CD4-positive, alpha-beta T cell (primary cell): Measurements from ENCODE around the gene PNKP. TPM values are rescaled to one million over a fixed set of nuclear protein-coding genes. Genes with fewer than 3 reads are reported as not detected.

Source experiments
- ATAC-seq: fragments of 200-7000 bp; cut with Tn5 transposase; one replicate; pipeline ENCODE4 v1.10.0; 2022; ENCODE audit warnings: mild to moderate bottlenecking; ENCODE audit not compliant: poor library complexity
- CTCF ChIA-PET: fragments of 350-600 bp; sonication (Branson Sonifier 250); formaldehyde crosslinking; loops from one replicate; lab custom pipeline; 2021; ENCODE audit warnings: antibody characterized with exemption, inconsistent platforms; lab: Charles Lee
- POLR2A ChIA-PET: fragments of 350-600 bp; sonication (Branson Sonifier 250); formaldehyde crosslinking; loops from one replicate; lab custom pipeline; 2021; ENCODE audit warnings: antibody characterized with exemption, inconsistent platforms; lab: Charles Lee
- DNase-seq, 14 experiments: peaks; one replicate each; pipeline ENCODE4 v3.0.0-alpha.2; 2013 to 2020; ENCODE audit warnings: mixed read lengths in 2 of 14
- H3K27ac ChIP-seq, 2 donors: one replicate each; pipeline versions ENCODE4 v1.5.1 to v1.7.0; 2013; ENCODE audit warnings: low read length in 2 of 2, low read depth in 1 of 2, mild to moderate bottlenecking in 1 of 2
- H3K27me3 ChIP-seq, 2 experiments: 1 replicate in 1 of 2; 2 replicates in 1 of 2; pipeline versions ENCODE4 v1.6.1 to v1.7.0; 2013; ENCODE audit warnings: low read length in 2 of 2, control low read depth in 1 of 2, mild to moderate bottlenecking in 1 of 2, moderate library complexity in 1 of 2; ENCODE audit not compliant: insufficient read depth in 2 of 2, control insufficient read depth in 1 of 2
- H3K36me3 ChIP-seq: one replicate; pipeline ENCODE4 v1.6.1; 2013; ENCODE audit warnings: low read length, control low read depth; ENCODE audit not compliant: insufficient read depth
- H3K4me1 ChIP-seq: one replicate; pipeline ENCODE4 v1.6.1; 2013; ENCODE audit warnings: low read length, control low read depth; ENCODE audit not compliant: insufficient read depth
- H3K4me3 ChIP-seq: one replicate; pipeline ENCODE4 v1.5.1; 2013; ENCODE audit warnings: mild to moderate bottlenecking, low read length, moderate library complexity
- H3K9me3 ChIP-seq, 2 experiments: 1 replicate in 1 of 2; 2 replicates in 1 of 2; pipeline versions ENCODE4 v1.6.1 to v1.7.0; 2013; ENCODE audit warnings: low read length in 2 of 2, mild to moderate bottlenecking in 2 of 2, control low read depth in 1 of 2, moderate library complexity in 1 of 2; ENCODE audit not compliant: control insufficient read depth in 1 of 2, insufficient read depth in 1 of 2
- H3K27ac Mint-ChIP-seq: one replicate; pipeline ENCODE4 v1.8.0; 2020; ENCODE audit warnings: mixed read lengths
- H3K27me3 Mint-ChIP-seq: one replicate; pipeline ENCODE4 v1.8.0; 2021; ENCODE audit warnings: mixed read lengths
- H3K36me3 Mint-ChIP-seq: one replicate; pipeline ENCODE4 v1.8.0; 2021; ENCODE audit warnings: low read depth, mixed read lengths
- H3K4me1 Mint-ChIP-seq: one replicate; pipeline ENCODE4 v1.8.0; 2021; ENCODE audit warnings: low read depth, mixed read lengths
- H3K4me3 Mint-ChIP-seq: one replicate; pipeline ENCODE4 v1.8.0; 2020; ENCODE audit warnings: mild to moderate bottlenecking, mixed read lengths
- H3K9me3 Mint-ChIP-seq: one replicate; pipeline ENCODE4 v1.8.0; 2020; ENCODE audit warnings: mixed read lengths
- intact Hi-C, 2 experiments: fragments of 100-400 bp; cut with DNase I in 1 of 2; cut with micrococcal nuclease in 1 of 2; formaldehyde crosslinking; loops; one replicate each; pipeline versions ENCODE4 v1.15.1 to v1.9.0; 2023 to 2025; cut with DNase I, micrococcal nuclease
- total RNA-seq, 174 experiments: library from RNA in 2 of 174; stranded (reverse) in 2 of 174; gene quantifications; one replicate each; pipeline ENCODE4 v1.2.3 and lab custom pipeline; 2021 to 2026
- TF ChIP-seq, protein P1 (sequence below): fragments of 200-600 bp; IDR thresholded peaks from one replicate; pipeline ENCODE4 v1.8.0; 2022; ENCODE audit warnings: antibody characterized with exemption, mild to moderate bottlenecking

Gene PNKP
- total RNA-seq, 2 experiments from 2014 or later = 96.1 to 98.1 TPM

DNA sequence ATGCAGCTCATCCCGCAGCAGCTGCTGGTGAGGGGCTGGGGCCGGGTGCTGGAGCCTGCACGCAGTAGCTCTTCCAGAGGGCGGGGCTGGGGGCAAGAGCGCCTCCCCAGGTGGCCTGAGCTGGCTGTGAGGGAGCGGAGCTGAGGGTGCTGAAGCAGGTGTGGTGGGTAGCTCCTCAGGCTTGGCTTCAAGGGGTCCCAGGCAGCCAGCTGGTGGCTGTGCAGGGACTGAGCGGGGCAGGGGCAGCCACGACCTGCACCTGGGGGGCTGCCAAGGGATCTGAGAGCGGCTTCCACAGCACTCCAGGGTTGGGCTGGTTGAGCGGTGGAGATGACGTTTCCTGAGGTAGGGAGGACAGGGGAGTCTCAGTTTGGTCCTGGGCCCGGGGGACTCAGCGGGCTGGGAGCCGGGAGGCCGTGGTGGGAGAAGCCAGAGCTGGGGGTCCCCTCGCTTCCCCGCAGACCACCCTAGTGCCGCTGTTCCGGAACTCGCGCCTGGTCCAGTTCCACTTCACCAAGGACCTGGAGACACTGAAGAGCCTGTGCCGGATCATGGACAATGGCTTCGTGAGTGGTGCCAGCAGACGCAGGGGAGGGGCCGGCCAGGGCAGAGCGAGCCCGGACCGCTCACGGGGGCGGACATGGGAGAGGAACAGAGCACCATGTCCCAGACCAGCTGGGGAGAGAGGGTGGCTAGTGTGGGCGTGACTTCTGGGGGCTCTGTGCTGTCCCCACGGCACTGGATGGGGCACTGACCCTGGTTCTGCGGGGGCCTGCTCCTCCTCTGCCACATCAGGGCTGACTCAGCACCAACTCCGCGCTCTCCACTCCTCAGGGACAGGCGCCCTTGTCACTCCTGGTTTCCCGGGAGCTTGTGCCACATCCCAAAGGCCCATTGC is 9.0 kb downstream of the PNKP start:
- no peak overlapping the region for H3K4me3 ChIP-seq
- TF ChIP-seq, protein P1, sequence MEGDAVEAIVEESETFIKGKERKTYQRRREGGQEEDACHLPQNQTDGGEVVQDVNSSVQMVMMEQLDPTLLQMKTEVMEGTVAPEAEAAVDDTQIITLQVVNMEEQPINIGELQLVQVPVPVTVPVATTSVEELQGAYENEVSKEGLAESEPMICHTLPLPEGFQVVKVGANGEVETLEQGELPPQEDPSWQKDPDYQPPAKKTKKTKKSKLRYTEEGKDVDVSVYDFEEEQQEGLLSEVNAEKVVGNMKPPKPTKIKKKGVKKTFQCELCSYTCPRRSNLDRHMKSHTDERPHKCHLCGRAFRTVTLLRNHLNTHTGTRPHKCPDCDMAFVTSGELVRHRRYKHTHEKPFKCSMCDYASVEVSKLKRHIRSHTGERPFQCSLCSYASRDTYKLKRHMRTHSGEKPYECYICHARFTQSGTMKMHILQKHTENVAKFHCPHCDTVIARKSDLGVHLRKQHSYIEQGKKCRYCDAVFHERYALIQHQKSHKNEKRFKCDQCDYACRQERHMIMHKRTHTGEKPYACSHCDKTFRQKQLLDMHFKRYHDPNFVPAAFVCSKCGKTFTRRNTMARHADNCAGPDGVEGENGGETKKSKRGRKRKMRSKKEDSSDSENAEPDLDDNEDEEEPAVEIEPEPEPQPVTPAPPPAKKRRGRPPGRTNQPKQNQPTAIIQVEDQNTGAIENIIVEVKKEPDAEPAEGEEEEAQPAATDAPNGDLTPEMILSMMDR = no peak
- DNase-seq = peak in 1 of 14 experiments; percentile 18
- peaks cover 0 to 3% of the 10 kb centered on the region in 2 experiments for H3K9me3 ChIP-seq
- H3K4me1 ChIP-seq = peaks cover 13% of the 10 kb centered on the region
- peaks cover 63% of the 10 kb centered on the region for H3K36me3 ChIP-seq
- ChIA-PET POLR2A (interaction anchor here (1.0 to 1.4 kb wide), 2 partner anchors 8 to 10 kb away, joined by 3 to 5 read pairs; no protein-coding TSS in a partner anchor), CTCF (no interaction called here)
- Mint-ChIP-seq H3K4me1 (peaks cover 3% of the 10 kb centered on the region), H3K4me3 (no peak overlapping the region), H3K27me3 (no peaks in the 10 kb centered on the region), H3K36me3 (peaks cover 30% of the 10 kb centered on the region), H3K9me3 (no peaks in the 10 kb centered on the region), H3K27ac (no peak overlapping the region)
- no peaks in the 10 kb centered on the region for H3K27me3 ChIP-seq
- H3K27ac ChIP-seq = no peak overlapping the region
- ATAC-seq = no peak
- intact Hi-C loops = no loop called here

DNA sequence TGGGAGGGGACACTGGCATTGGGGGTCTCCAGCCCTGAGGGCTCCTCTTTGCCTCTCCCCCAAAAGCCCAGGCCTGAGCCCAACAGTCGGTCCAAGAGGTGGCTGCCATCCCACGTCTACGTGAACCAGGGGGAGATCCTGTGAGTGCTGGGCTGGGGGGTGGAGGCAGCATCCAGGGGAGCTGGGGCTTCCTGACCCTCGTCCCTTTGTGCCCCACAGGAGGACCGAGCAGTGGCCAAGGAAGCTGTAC is 9.6 kb downstream of the PNKP start:
- Histone ChIP-seq H3K36me3 (peaks cover 58% of the 10 kb centered on the region), H3K4me3 (no peak overlapping the region), H3K27ac (no peak overlapping the region), H3K9me3 (peaks cover 0 to 3% of the 10 kb centered on the region in 2 experiments), H3K4me1 (peaks cover 14% of the 10 kb centered on the region), H3K27me3 (no peaks in the 10 kb centered on the region)
- CTCF ChIA-PET = no interaction called here
- H3K27me3 Mint-ChIP-seq = no peaks in the 10 kb centered on the region
- DNase-seq (no peak), ATAC-seq (no peak)
- no peak overlapping the region for H3K4me3 Mint-ChIP-seq
- no peaks in the 10 kb centered on the region for H3K9me3 Mint-ChIP-seq
- intact Hi-C loops = no loop called here
- peaks cover 5% of the 10 kb centered on the region for H3K4me1 Mint-ChIP-seq
- POLR2A ChIA-PET = interaction anchor here (1.0 to 1.4 kb wide), 2 partner anchors 9 to 10 kb away, joined by 3 to 5 read pairs; no protein-coding TSS in a partner anchor
- H3K27ac Mint-ChIP-seq = no peak overlapping the region
- H3K36me3 Mint-ChIP-seq = peaks cover 27% of the 10 kb centered on the region
- TF ChIP-seq, protein P1 = no peak

DNA sequence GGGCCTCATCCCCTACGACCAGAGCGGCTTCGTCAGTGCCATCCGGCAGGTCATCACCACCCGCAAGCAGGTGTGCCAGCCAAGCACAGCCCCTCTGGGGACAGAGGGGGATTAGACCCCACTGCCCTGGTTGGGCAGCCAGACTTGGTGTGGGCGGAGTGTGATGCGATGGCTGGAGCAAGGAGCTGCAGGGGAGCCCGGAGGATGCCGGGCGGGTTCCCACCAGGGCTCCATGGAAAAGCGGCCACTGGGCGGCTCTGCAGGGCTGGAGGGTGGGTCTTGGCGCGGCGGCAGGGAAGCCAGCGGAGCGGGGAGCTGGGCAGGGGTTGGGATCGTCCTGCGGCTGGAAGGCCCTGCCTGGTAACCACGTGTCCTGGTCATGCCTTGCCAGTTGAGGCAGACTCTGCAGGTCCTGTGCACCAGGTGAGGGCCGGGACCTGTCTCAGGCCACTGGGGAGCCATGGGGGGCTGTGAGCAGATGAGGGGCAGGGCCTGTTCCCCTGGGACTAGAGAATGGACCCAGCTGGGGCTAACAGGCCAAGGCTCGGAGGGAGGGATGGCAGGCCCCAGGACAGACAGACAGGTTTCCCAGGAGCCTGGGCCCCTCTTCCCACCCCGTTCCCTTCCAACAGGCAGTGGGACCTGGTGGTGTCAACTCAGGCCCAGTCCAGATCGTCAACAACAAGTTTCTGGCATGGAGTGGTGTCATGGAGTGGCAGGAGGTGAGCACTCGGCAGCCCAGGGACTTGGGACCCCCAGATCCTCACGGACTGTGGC is 10.1 kb downstream of the PNKP start:
- ChIA-PET POLR2A (interaction anchor here (1.0 to 1.4 kb wide), 2 partner anchors 9 to 11 kb away, joined by 3 to 5 read pairs; no protein-coding TSS in a partner anchor), CTCF (no interaction called here)
- Mint-ChIP-seq H3K9me3 (no peaks in the 10 kb centered on the region), H3K4me1 (peaks cover 10% of the 10 kb centered on the region), H3K36me3 (peaks cover 33% of the 10 kb centered on the region), H3K4me3 (no peak overlapping the region), H3K27me3 (no peaks in the 10 kb centered on the region), H3K27ac (no peak overlapping the region)
- TF ChIP-seq, protein P1 = no peak
- peaks cover 20% of the 10 kb centered on the region for H3K4me1 ChIP-seq
- no peaks in the 10 kb centered on the region for H3K27me3 ChIP-seq
- H3K27ac ChIP-seq = no peak overlapping the region
- peaks cover 54% of the 10 kb centered on the region for H3K36me3 ChIP-seq
- no peak overlapping the region for H3K4me3 ChIP-seq
- ATAC-seq (no peak), DNase-seq (no peak)
- H3K9me3 ChIP-seq = peaks cover 0 to 3% of the 10 kb centered on the region in 2 experiments
- intact Hi-C loops = no loop called here
